ENCODE results near the gene STX11. TPM values are rescaled to one million over a fixed set of nuclear protein-coding genes. Genes with fewer than 3 reads are reported as not detected.
A peak's percentile ranks its signal among the peaks of the same experiment; 100 is the strongest.

STX11 gene
- total RNA-seq, 1 experiment from 2014 or later: not detected

GRCh38 chr6:144195671-144196270 lies 45.5 kb downstream of the STX11 start:
- no peaks in the 10 kb centered on the region for H3K36me3 ChIP-seq (replicated peaks; ENCODE audit: control insufficient read depth, insufficient read depth, low read length)
- no peaks in the 10 kb centered on the region for H3K27me3 ChIP-seq (ENCODE audit: control insufficient read depth, insufficient read depth, low read length)
- H3K4me3 ChIP-seq (ENCODE audit: insufficient read depth, low read depth, low read length): no peak overlapping the region
- DNase-seq: no peak

GRCh38 chr6:144197919-144198318 lies 47.6 kb downstream of the STX11 start:
- Histone ChIP-seq H3K27me3 (ENCODE audit: control insufficient read depth, insufficient read depth, low read length) (no peaks in the 10 kb centered on the region), H3K36me3 (replicated peaks; ENCODE audit: control insufficient read depth, insufficient read depth, low read length) (no peaks in the 10 kb centered on the region), H3K4me3 (ENCODE audit: insufficient read depth, low read depth, low read length) (no peak overlapping the region)
- no peak for DNase-seq

GRCh38 chr6:144202879-144203468 lies 52.7 kb downstream of the STX11 start:
- no peaks in the 10 kb centered on the region for H3K27me3 ChIP-seq (ENCODE audit: control insufficient read depth, insufficient read depth, low read length)
- no peak overlapping the region for H3K4me3 ChIP-seq (ENCODE audit: insufficient read depth, low read depth, low read length)
- no peaks in the 10 kb centered on the region for H3K36me3 ChIP-seq (replicated peaks; ENCODE audit: control insufficient read depth, insufficient read depth, low read length)
- DNase-seq: no peak

- H3K27me3 ChIP-seq (ENCODE audit: control insufficient read depth, insufficient read depth, low read length): no peaks in the 10 kb centered on the region; the same call in 1 of the 2 replicates
- DNase-seq: no peak
- H3K4me3 ChIP-seq (ENCODE audit: insufficient read depth, low read depth, low read length): no peak overlapping the region
- H3K36me3 ChIP-seq (replicated peaks; ENCODE audit: control insufficient read depth, insufficient read depth, low read length): no peaks in the 10 kb centered on the region
These were observed 60.8 kb downstream of the STX11 start for GRCh38 chr6:144211160-144211559.

- no peaks in the 10 kb centered on the region; the same call in 1 of the 2 replicates for H3K27me3 ChIP-seq (ENCODE audit: control insufficient read depth, insufficient read depth, low read length)
- H3K36me3 ChIP-seq (replicated peaks; ENCODE audit: control insufficient read depth, insufficient read depth, low read length): no peaks in the 10 kb centered on the region
- H3K4me3 ChIP-seq (ENCODE audit: insufficient read depth, low read depth, low read length): no peak overlapping the region
- DNase-seq: no peak
These were observed 63.0 kb downstream of the STX11 start for GRCh38 chr6:144213315-144213714.

- no peaks in the 10 kb centered on the region for H3K36me3 ChIP-seq (replicated peaks; ENCODE audit: control insufficient read depth, insufficient read depth, low read length)
- no peak for DNase-seq
- H3K4me3 ChIP-seq (ENCODE audit: insufficient read depth, low read depth, low read length): no peak overlapping the region
- H3K27me3 ChIP-seq (ENCODE audit: control insufficient read depth, insufficient read depth, low read length): no peaks in the 10 kb centered on the region; the same call in 1 of the 2 replicates
These were observed 63.7 kb downstream of the STX11 start for GRCh38 chr6:144214029-144214428.

GRCh38 chr6:144214622-144215401 lies 64.5 kb downstream of the STX11 start:
- no peak for DNase-seq
- H3K4me3 ChIP-seq (ENCODE audit: insufficient read depth, low read depth, low read length): no peak overlapping the region
- H3K36me3 ChIP-seq (replicated peaks; ENCODE audit: control insufficient read depth, insufficient read depth, low read length): no peaks in the 10 kb centered on the region
- no peaks in the 10 kb centered on the region; the same call in 1 of the 2 replicates for H3K27me3 ChIP-seq (ENCODE audit: control insufficient read depth, insufficient read depth, low read length)

GRCh38 chr6:144215402-144215931 lies 65.2 kb downstream of the STX11 start:
- H3K27me3 ChIP-seq (ENCODE audit: control insufficient read depth, insufficient read depth, low read length): no peaks in the 10 kb centered on the region; the same call in 1 of the 2 replicates
- H3K36me3 ChIP-seq (replicated peaks; ENCODE audit: control insufficient read depth, insufficient read depth, low read length): no peaks in the 10 kb centered on the region
- peak; percentile 26 for DNase-seq
- H3K4me3 ChIP-seq (ENCODE audit: insufficient read depth, low read depth, low read length): peak overlapping the region; percentile 60

GRCh38 chr6:144215932-144216667 lies 65.8 kb downstream of the STX11 start:
- no peaks in the 10 kb centered on the region; the same call in 1 of the 2 replicates for H3K27me3 ChIP-seq (ENCODE audit: control insufficient read depth, insufficient read depth, low read length)
- H3K4me3 ChIP-seq (ENCODE audit: insufficient read depth, low read depth, low read length): peak overlapping the region; percentile 60
- no peaks in the 10 kb centered on the region for H3K36me3 ChIP-seq (replicated peaks; ENCODE audit: control insufficient read depth, insufficient read depth, low read length)
- DNase-seq: peak; percentile 94

- Histone ChIP-seq H3K36me3 (replicated peaks; ENCODE audit: control insufficient read depth, insufficient read depth, low read length) (no peaks in the 10 kb centered on the region), H3K27me3 (ENCODE audit: control insufficient read depth, insufficient read depth, low read length) (no peaks in the 10 kb centered on the region; the same call in 1 of the 2 replicates), H3K4me3 (ENCODE audit: insufficient read depth, low read depth, low read length) (peak overlapping the region; percentile 60)
- DNase-seq: peak; percentile 87
These were observed 66.4 kb downstream of the STX11 start for GRCh38 chr6:144216668-144217218.

GRCh38 chr6:144217264-144217663 lies 66.9 kb downstream of the STX11 start:
- no peak overlapping the region for H3K4me3 ChIP-seq (ENCODE audit: insufficient read depth, low read depth, low read length)

GRCh38 chr6:144217797-144218196 lies 67.5 kb downstream of the STX11 start:
- DNase-seq: no peak
- no peak overlapping the region for H3K4me3 ChIP-seq (ENCODE audit: insufficient read depth, low read depth, low read length)

More at GRCh38 chr6:144217264-144217663, 66.9 kb downstream of the STX11 start:
- H3K36me3 ChIP-seq (replicated peaks; ENCODE audit: control insufficient read depth, insufficient read depth, low read length): no peaks in the 10 kb centered on the region
- H3K27me3 ChIP-seq (ENCODE audit: control insufficient read depth, insufficient read depth, low read length): no peaks in the 10 kb centered on the region; the same call in 1 of the 2 replicates
- DNase-seq: no peak

GRCh38 chr6:144219056-144219685 lies 68.9 kb downstream of the STX11 start:
- Histone ChIP-seq H3K4me3 (ENCODE audit: insufficient read depth, low read depth, low read length) (no peak overlapping the region), H3K27me3 (ENCODE audit: control insufficient read depth, insufficient read depth, low read length) (no peaks in the 10 kb centered on the region; the same call in 1 of the 2 replicates), H3K36me3 (replicated peaks; ENCODE audit: control insufficient read depth, insufficient read depth, low read length) (no peaks in the 10 kb centered on the region)
- peak; percentile 42 for DNase-seq

More at GRCh38 chr6:144217797-144218196, 67.5 kb downstream of the STX11 start:
- no peaks in the 10 kb centered on the region for H3K36me3 ChIP-seq (replicated peaks; ENCODE audit: control insufficient read depth, insufficient read depth, low read length)
- H3K27me3 ChIP-seq (ENCODE audit: control insufficient read depth, insufficient read depth, low read length): no peaks in the 10 kb centered on the region; the same call in 1 of the 2 replicates

Measured in H7 (cell line).